COLO668 (cell line): ENCODE measurements around the gene ZNF511.
A peak's percentile ranks its signal among the peaks of the same experiment; 100 is the strongest.
"Not testable (repeated sequence)": the region's sequence is repeated elsewhere in the genome, so short reads cannot be mapped to it uniquely, and the experiment has no call there.

ENCODE experiments used
- DNase-seq: peaks from one replicate; lab custom pipeline; 2025; ENCODE audit not compliant: unreplicated experiment; lab: John Stamatoyannopoulos, UW

ZNF511 gene

DNA sequence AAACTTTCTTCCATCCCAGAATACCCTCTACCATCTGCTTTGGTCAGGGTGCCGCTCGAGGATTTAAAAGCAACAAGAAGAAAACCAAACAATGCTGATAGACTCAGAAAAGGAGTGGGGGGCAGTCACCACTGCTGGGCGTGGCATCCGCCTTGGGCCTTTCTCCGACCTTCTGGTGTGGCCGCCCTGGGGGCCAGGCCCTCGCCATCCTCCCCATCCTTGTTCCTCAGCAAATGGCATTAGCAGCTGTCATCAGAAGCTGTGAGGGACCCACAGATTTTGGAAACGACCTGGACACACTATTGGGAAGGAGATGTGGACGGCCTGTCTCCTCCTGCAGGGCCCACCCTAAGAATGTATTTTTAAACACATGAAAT lies 4.0 kb downstream of the ZNF511 start:
- DNase-seq, result no peak

DNA sequence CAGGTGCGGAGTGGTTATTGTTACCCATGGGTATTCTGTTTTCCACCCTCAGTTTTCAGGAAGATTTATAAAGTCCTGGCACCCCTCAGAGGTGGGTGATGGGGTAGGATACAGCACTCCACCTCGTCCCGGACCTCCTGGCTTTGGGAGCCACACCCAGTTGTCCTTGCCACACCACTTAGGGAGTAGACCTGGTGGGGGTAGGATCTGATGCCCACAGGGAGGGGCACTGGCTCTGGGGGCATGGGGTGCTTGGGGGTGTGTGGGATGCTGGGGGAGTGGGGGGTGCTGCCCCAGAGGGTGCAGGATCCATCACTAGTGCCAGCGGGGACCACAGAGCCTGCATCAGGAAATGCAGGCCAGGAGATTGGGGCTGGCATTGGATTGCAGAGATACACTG lies 4.5 kb downstream of the ZNF511 start:
- no peak for DNase-seq

DNA sequence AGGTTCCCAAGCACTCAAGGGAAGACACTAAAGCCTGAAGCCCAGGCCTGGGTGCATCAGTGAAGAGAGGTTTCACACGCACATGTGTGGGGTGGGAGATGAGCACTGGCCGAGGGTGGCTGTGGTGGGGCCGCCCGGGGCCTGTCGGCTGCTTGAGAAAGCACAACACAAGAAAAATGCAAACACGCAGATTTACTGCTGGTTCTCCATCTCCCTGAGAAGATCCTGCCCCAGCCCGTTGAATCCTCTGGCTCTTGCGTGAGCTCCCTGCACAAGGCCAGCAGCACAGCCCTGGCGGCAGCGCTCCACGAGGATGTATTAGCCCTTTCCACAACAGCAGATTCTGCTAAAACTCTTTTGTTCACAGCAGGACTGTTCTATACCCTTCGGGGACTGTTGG lies 6.2 kb downstream of the ZNF511 start:
- no peak for DNase-seq

DNA sequence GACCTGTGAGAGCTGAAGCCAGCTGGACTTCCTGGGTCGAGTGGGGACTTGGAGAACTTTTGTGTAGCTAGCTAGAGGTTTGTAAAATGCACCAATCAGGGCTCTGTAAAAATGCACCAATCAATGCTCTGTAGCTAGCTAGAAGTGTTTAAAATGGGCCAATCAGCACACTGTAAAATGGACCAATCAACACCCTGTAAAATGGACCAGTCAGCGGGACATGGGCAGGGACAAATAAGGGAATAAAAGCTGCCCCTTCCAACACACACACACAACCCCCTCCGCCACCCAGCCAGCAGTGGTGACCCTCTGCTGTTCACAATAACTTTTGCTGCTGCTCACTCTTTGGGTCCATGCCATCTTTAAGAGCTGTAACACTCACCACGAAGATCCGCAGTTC lies 7.1 kb downstream of the ZNF511 start:
- DNase-seq, result no peak

DNA sequence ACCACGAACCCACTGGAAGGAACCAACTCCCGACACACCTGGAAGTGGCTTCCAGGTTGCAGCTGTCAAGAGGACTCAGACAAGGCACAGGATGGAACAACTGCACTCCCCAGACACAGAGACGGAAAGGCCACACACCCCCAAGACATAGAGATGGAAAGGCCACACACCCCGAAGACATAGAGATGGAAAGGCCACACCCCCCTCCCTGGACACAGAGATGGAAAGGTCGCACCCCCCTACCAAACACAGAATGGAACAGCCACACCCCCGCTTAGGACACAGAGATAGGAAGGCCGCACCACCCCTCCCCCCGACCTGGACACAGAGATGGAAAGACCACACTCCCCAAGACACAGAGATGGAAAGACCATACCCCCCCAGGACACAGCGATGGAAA lies 7.6 kb downstream of the ZNF511 start:
- DNase-seq, result no peak

DNA sequence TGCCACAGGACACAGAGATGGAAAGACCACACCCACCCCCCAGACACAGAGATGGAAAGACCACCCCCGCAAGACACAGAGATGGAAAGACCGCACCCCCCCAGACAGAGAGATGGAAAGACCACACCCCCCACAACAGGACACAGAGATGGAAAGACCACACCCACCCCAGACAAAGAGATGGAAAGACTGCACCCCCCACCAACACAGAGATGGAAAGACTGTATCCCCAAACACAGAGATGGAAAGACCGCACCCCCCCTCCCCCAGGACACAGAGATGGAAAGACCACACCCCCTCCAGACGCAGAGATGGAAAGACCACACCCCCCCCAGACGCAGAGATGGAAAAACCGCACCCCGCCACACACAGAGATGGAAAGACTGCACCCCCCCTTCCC lies 8.0 kb downstream of the ZNF511 start:
- DNase-seq, result no peak

DNA sequence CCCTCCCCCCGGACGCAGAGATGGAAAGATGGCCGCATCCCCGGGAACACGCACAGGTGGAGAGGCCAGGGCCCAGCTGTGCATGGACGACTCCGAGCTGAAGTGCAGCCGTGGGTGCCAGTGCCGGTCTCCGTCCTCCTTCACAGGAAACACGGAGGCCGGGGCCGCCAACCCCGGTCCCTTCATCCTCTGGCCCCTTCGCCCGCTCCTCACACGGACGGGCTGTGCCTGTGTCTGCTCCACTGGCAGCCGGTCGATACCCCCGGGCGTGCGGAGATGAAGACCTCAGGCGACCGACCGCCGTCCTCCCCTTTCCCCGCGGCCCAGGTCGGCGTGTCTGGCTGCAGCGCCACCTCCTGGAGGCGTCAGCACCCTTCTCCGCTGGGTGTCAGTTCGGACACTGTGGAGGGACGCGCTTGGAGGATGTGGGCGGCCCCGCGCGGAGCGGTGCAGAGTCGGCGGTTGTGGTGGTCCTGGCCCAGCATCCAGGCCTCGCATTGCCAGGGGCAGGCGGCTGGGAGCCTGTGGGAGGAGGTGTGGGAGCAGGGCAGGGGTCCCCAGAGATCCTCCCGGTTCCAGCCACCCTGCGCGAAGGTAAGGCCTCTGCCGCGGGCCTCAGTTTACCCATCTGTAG lies 9.9 kb downstream of the ZNF511 start:
- peak; percentile 73 for DNase-seq

DNA sequence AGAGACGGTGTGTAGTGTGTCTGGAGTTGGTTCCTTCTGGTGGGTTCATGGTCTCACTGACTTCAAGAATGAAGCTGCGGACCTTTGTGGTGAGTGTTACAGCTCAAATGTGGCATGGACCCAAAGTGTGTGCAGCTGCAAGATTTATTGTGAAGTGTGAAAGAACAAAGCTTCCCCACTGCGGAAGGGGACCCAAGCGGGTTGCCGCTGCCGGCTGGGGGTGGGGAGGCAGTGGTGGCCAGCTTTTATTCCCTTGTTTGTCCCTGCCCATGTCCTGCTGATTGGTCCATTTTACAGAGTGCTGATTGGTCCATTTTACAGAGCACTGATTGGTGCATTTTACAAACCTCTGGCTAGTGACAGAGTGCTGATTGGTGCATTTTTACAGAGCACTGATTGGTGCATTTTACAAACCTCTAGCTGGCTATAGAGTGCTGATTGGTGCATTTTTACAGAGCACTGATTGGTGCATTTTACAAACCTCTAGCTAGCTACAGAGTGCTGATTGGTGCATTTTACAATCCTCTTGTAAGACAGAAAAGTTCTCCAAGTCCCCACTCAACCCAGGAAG lies 12.2 kb downstream of the ZNF511 start:
- not testable (repeated sequence) for DNase-seq

DNA sequence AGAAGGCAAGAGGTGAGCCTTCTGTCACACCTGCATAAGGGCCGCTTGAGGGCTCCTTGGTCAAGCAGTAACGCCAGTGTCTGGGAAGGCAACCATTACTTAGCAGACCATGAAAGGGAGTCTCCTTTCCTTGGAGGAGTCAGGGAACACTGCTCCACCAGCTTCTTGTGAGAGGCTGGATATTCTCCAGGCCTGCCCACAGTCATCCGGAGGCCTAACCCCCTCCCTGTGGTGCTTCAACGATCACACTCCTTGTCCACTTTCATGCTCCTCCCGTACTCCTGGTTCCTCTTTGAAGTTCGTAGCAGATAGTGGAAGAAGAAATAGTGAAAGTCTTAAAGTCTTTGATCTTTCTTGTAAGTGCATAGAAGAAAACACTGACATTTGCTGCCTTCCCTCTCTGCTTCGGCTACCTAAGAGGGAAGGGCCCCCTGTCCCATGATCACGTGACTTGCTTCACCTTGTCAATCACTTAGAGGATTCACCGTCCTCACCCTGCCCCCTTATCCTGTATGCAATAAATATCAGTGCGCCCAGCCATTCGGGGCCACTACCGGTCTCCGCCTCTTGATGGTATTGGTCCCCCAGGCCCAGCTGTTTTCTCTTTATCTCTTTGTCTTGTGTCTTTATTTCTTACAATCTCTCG lies 13.5 kb downstream of the ZNF511 start:
- not testable (repeated sequence) for DNase-seq

DNA sequence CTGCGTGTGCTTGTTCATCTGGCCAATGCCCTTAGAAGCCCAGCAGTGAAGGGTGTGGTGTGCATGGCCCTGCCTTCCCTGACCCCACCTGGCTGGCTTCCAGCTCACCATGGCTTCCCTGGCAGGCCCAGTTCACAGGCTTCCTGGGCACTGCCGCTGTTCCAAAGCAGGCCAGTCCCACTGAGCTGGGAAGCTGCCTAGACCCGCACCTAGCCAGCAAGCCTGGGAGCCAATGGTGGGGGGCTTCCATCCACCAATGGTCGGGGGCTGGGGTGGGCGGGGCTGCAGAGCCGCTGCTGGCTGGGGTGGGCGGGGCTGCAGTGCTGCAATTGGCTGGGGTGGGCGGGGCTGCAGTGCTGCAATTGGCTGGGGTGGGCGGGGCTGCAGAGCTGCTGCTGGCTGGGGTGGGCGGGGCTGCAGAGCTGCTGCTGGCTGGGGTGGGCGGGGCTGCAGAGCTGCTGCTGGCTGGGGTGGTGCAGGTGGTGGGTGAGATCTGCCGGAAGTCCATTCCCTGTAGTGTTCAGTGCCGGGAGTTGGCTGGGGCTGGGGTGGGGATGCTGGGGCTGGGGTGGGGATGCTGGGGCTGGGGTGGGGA lies 15.6 kb downstream of the ZNF511 start:
- DNase-seq, result peak; percentile 75

DNA sequence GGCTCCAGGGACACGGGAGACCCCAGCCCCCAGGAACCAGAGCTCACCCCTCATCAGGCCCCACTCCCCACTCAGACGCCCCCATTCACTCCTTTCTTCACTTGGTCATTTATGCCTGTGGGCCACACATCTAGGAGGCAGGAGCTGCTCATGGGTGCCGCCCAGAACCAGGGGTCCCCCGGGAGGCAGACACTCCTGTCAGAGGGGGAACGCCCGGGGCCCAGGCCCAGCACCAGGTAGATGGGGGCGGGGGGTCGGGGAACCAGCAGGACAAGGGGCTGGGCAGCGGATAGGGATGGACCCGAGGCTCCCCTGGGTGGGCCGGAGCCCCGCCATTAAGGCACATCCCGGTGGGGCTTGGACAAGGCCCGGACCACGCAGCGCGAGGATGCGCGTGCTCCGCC lies 16.1 kb downstream of the ZNF511 start:
- no peak for DNase-seq

DNA sequence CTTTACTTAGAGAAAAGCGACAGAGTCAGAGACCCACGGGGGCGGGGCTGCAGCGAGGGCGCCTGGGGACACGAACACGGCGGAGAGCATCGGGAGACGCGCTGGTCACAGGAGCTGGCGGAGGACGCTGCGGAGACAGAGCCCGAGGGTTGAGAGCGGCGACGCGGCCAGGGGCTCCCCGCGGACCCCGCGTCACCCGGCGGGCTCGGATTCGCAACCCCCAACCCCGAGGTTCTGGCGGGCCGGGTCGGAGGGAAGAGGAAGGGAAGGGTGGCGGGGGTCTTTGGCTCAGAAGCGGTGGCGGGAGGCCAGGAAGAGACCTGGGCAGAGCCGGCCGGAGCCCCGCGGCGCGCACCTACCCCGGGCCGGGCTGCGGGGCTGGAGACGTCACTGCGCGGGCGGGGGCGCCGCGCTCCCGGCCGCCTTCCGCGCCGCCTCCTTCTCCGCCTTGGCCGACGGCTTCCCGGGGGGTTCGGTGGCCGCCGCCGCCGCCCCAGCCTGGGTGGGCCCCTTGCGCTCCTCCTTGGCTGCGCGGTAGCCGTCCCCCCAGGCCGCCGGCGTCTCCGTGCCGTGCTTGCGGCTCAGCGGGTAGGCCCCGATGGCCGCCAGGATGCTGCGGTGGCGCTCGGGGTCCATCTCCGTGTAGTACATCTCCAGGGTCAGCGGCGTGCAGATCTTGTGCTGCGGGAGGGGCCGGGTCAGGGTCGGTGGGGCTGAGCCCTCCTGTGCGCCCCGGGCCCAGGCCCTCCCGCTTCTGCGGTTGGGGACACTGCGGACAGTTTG lies 16.9 kb downstream of the ZNF511 start:
- DNase-seq, result peak; percentile 40

DNA sequence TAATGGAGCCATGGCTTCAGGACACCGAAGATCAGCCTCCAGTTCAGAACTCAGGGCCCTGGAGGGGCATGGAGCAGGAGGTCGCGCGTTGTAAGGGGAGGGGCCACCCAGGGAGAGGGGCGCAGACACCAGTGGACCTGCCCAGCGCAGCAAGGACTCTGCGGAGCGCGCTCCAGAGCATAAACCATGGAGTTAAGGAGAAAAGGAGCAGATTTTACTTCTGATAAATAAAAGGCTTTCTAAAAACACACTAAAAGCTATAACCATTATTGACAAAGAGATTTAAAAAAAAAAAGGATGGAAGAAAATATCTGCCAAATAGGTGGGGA lies 17.5 kb downstream of the ZNF511 start:
- DNase-seq, result no peak

DNA sequence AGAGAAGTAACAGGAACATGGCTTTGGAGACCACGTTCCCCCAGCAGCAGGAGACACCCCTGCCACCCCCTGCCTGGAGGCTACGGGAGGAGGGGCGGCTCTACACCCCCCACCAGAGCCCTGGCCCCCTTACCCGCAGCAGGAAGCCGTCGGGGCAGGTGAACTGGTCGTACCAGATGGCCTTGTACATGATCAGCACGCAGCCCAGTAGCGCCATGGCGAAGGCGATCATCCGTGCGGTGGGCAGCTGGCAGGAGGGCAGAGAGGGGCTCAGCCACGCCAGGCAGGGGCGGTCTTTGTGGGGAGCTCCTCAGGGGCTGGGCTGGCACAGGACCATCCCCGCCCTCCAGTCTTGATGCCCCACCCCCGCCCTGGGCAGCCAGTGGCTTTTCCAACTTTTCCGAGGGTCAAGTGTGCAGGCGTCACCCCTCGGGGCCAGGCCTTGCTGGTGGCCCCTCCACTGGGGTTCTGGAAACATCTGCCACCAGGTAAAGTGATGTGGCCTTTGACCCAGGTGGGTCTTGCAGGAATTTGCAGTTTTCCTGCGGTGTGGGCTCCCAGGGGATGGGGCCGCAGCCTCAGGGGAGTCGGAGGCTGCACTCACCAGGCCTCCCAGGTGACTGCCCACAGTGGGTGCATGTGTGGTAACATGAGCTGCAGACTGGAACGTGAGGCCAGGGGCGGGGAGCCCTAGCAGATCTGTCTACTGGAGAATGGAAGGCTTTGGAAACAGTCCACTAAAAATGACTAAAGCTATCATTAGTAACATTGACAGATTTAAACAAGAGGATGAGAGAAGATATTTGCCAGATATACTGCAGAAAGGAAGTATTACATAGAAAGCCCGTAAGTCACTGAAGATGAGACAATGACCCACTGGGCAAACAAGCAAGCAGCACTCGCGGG lies 18.3 kb downstream of the ZNF511 start:
- peak; percentile 56 for DNase-seq

DNA sequence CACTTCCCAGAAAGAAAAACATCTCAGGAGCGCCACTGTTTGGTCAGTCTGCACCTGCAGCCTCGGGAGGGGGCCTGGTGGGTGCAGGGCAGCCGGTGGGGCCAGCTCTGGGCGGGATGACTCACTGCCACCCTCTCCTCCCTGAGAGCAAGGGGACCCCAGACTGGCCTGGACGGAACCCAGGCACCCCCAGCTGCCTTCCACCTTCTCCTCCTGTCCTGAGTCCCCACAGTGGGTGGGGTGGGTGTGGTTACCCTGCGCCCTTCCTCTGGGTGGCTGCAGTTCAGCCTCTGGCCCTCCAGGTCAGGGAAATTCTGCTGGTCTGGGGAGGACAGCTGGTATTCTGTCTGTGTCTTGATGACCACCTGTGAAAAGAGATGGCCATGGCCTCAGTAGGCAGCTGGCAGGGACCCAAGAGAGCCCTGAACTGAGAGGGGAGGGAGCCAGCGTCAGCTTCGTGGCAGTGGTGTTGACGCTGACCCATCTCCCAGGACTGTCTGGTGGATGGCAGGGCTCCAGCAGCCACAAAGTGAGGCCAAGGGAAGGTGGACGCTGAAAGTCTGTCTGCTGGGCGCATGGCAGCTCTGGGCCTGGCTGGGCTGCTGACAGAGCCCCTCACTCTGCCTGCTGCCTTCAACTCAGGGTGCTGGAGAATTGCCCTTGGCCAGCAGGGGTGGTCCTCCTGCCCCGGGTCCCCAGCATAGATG lies 19.1 kb downstream of the ZNF511 start:
- DNase-seq, result peak; percentile 44

DNA sequence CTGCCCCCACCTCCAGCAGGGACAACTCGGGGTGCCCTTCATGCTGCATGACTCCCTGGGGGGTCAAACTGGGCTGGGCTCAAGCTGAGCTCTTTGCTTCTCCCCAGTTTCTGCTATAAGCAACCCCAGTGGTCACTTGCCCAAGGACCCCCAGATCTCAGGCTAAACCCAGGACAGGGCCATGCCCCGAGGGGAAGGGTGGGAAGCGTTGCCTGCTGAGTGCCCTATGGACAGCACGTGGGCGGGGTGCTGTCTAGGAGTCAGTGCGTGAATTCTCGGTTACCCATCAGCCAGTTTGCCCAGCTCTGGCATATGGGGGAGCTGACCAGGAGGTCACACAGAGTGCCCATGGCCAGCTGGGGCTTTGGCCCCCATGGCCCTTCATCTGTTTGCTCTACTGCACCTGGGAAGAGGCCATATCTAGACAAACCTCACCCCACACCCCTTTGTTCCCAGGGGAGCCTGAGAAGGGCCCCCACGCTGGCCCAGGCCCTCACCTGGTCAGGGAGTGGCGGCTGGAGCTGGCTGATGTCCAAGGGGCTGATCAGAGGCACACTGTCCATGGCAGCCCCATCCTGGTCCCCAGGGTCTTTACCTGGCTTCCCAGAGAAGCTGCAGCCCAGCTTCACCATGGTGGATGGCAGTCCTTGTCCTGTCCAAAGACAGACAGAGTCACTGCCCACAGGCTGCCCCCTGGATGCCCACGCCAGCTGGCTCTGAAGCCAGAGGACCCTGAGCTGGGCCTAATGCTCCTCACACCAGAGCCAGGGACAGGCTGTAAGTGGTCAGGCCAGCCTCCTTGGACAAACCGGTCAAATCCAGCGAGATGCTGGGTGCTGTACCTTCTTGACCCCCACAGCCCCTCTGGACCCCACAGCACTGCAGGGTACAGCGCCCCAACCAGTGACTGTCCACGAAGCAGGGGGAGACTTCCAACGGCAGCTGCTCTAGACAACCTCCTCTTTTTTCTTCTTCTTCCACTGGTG lies 19.9 kb downstream of the ZNF511 start:
- no peak for DNase-seq

DNA sequence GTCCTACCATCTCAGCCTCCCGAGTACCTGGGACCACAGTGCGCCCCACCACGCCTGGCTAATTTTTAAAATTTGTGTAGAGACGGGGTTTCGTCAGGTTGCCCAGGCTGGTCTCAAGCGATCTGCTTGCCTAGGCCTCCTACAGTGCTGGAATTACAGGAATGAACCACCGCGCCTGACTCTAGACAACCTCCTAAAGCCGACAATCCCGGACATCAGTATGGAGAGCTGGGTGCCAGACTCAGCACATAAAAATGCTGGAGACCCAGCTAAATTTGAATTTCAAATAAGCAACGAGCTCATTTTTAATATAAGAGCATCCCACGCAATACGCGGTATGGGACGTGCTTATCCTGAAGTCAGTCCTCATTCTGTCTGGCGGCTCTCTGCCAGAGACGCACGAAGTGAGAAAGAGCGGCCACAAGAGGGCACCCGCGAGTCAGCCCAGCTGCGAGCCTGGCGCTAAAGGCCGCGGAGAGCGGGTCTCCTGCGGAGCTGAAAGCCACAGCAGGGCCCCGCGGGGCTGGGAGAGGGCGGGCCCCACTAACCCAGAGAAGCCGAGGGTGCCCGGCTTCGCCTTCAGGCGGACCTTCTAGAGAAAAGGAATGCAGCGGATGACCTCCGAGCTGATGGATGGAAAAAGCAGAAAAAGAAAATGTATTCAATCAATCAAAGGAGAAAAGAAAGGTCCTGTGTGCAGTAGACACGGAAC lies 20.9 kb downstream of the ZNF511 start:
- DNase-seq, result peak; percentile 81
